NCI-H146 treated with DMSO at 0.1 percent for 48 hours (cell line): ENCODE measurements around the gene CST11.

Source experiments
- DNase-seq: peaks from one replicate; lab custom pipeline; 2025; ENCODE audit not compliant: unreplicated experiment; lab: John Stamatoyannopoulos, UW

CST11 gene

GRCh38 chr20:23420943-23421931 lies 31.4 kb downstream of the CST11 start, which contains the start of gene NAPB:
Gene NAPB, minus strand, starts transcription at chr20:23421488. Its CDS starts 86 bp downstream, at chr20:23421402.
- peak; percentile 89 for DNase-seq

GRCh38 chr20:23419995-23420901 lies 32.4 kb downstream of the CST11 start:
- peak; percentile 12 for DNase-seq

- no peak for DNase-seq
These were observed 33.0 kb downstream of the CST11 start for GRCh38 chr20:23419657-23419994.

- DNase-seq, result no peak
These were observed 34.8 kb downstream of the CST11 start for GRCh38 chr20:23417861-23418260.

GRCh38 chr20:23415959-23416583 lies 36.6 kb downstream of the CST11 start:
- DNase-seq, result no peak

- DNase-seq, result no peak
These were observed 37.1 kb downstream of the CST11 start for GRCh38 chr20:23415555-23415954.

- DNase-seq, result no peak
These were observed 38.0 kb downstream of the CST11 start for GRCh38 chr20:23414526-23415188.

GRCh38 chr20:23413862-23414422 lies 38.7 kb downstream of the CST11 start:
- no peak for DNase-seq

GRCh38 chr20:23412026-23412425 lies 40.6 kb downstream of the CST11 start:
- DNase-seq, result no peak

- no peak for DNase-seq
These were observed 41.6 kb downstream of the CST11 start for GRCh38 chr20:23410916-23411695.

GRCh38 chr20:23409800-23410199 lies 42.9 kb downstream of the CST11 start:
- DNase-seq, result no peak

- no peak for DNase-seq
These were observed 43.7 kb downstream of the CST11 start for GRCh38 chr20:23408957-23409356.

GRCh38 chr20:23407781-23408464 lies 44.8 kb downstream of the CST11 start:
- DNase-seq, result no peak

GRCh38 chr20:23406880-23407279 lies 45.8 kb downstream of the CST11 start:
- DNase-seq, result no peak

GRCh38 chr20:23404196-23404595 lies 48.5 kb downstream of the CST11 start:
- no peak for DNase-seq

GRCh38 chr20:23403751-23404150 lies 48.9 kb downstream of the CST11 start:
- no peak for DNase-seq

- DNase-seq, result no peak
These were observed 51.6 kb downstream of the CST11 start for GRCh38 chr20:23401051-23401450.
